Measurements from ENCODE around the gene MRPL12. TPM values are rescaled to one million over a fixed set of nuclear protein-coding genes. Genes with fewer than 3 reads are reported as not detected.

MRPL12 gene
- total RNA-seq, 1 donor from 2014 or later: 11.6 TPM

DNA sequence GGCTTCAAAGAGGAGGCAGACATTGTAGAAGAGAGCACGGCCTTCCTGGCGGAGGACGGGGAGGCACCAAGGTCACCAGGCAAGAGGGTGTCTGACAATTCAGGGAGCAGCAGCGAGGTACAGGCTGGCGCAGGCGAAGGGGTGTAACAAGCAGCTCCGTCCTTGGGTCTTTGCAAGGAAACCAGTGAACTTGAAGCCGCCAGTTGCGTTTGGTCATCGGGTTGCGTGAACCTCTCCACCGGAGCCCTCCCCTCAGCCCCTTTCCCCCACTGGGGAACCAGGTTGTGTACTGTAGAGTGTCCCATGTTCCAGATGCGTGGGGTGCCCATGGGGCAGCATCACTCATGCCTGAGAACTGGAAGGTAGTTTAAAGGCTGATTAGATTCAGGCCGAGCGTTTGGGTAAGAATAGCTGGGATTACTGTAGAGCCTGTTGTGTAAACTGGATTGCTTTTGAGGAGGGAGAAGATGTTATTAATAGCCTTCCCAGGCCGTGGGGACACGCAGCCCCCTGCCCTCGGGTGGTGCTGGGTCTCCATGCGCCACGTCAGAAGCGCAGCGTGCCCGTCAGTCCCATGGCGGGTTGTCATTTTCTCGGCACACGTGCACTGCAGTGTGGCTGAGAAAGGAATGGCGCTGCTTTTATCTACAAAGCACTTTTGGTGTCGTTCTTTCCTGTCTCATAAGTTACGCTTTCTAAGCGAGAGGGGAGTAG is 2.5 kb downstream of the MRPL12 start:
- TF ChIP-seq, protein P1, sequence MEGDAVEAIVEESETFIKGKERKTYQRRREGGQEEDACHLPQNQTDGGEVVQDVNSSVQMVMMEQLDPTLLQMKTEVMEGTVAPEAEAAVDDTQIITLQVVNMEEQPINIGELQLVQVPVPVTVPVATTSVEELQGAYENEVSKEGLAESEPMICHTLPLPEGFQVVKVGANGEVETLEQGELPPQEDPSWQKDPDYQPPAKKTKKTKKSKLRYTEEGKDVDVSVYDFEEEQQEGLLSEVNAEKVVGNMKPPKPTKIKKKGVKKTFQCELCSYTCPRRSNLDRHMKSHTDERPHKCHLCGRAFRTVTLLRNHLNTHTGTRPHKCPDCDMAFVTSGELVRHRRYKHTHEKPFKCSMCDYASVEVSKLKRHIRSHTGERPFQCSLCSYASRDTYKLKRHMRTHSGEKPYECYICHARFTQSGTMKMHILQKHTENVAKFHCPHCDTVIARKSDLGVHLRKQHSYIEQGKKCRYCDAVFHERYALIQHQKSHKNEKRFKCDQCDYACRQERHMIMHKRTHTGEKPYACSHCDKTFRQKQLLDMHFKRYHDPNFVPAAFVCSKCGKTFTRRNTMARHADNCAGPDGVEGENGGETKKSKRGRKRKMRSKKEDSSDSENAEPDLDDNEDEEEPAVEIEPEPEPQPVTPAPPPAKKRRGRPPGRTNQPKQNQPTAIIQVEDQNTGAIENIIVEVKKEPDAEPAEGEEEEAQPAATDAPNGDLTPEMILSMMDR (IDR thresholded peaks at IDR 0.05; ENCODE audit: insufficient read depth, low read length, severe bottlenecking): no peak
- H3K27me3 ChIP-seq (ENCODE audit: control insufficient read depth, insufficient read depth, low read length): no peaks in the 10 kb centered on the region
- FAIRE-seq: no peak
- no peak overlapping the region for H3K4me3 ChIP-seq (ENCODE audit: low read depth, low read length)
- H3K36me3 ChIP-seq (ENCODE audit: control insufficient read depth, insufficient read depth, low read length): peaks cover 26% of the 10 kb centered on the region
- DNase-seq (ENCODE audit: low read depth): no peak

DNA sequence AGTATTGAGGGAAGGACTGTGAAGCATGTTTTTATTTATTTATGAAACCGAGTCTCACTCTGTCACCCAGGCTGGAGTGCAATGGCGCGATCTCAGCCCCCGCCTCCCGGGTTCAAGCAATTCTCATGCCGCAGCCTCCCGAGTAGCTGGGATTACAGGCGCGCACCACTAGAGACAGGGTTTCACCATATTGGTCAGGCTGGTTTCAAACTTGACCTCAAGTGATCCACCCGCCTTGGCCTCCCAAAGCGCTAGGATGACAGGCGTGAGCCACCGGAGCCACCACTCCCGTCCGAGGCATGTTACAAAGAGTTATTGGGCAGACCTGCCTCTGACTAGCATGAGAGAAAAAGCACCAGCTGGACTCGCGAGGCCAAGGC is 3.1 kb downstream of the MRPL12 start:
- no peaks in the 10 kb centered on the region for H3K27me3 ChIP-seq (ENCODE audit: control insufficient read depth, insufficient read depth, low read length)
- H3K36me3 ChIP-seq (ENCODE audit: control insufficient read depth, insufficient read depth, low read length): peaks cover 23% of the 10 kb centered on the region
- TF ChIP-seq, protein P1 (IDR thresholded peaks at IDR 0.05; ENCODE audit: insufficient read depth, low read length, severe bottlenecking): no peak
- no peak overlapping the region for H3K4me3 ChIP-seq (ENCODE audit: low read depth, low read length)
- DNase-seq (ENCODE audit: low read depth) (no peak), FAIRE-seq (no peak)

DNA sequence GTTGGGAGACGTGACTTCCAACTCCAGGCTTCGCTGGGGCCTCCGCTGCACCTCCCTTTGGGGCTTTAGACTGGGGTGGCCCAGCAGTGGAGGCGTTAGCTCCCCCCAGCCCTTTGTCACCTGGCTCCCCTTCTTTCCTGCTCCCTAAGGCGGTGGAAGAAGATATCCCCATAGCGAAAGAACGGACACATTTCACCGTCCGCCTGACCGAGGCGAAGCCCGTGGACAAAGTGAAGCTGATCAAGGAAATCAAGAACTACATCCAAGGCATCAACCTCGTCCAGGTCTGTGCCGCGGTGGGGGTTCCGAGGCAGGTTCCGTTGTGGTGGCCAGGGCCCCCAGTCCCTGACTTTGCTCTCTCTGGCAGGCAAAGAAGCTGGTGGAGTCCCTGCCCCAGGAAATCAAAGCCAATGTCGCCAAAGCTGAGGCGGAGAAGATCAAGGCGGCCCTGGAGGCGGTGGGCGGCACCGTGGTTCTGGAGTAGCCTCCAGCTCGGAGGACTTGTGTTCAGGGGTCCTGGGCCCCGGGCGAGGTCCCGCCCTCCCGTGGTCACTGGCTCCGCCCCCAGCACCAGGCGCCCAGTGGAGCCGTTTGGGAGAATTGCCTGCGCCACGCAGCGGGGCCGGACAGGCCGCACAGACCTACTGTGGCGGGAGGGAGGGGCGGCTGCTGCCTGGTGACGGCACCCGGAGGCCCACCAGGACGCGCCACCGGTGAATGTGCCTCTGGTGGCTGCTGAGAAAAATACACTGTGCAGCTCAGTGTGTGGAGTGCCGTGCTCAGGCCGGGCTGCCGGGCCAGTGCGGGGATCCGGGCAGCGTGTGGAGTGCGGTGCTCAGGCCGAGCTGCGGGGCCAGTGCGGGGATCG is 3.8 kb downstream of the MRPL12 start:
- TF ChIP-seq, protein P1 (IDR thresholded peaks at IDR 0.05; ENCODE audit: insufficient read depth, low read length, severe bottlenecking): no peak
- FAIRE-seq: no peak
- no peak for DNase-seq (ENCODE audit: low read depth)
- Histone ChIP-seq H3K4me3 (ENCODE audit: low read depth, low read length) (no peak overlapping the region), H3K27me3 (ENCODE audit: control insufficient read depth, insufficient read depth, low read length) (no peaks in the 10 kb centered on the region), H3K36me3 (ENCODE audit: control insufficient read depth, insufficient read depth, low read length) (peaks cover 20% of the 10 kb centered on the region)

DNA sequence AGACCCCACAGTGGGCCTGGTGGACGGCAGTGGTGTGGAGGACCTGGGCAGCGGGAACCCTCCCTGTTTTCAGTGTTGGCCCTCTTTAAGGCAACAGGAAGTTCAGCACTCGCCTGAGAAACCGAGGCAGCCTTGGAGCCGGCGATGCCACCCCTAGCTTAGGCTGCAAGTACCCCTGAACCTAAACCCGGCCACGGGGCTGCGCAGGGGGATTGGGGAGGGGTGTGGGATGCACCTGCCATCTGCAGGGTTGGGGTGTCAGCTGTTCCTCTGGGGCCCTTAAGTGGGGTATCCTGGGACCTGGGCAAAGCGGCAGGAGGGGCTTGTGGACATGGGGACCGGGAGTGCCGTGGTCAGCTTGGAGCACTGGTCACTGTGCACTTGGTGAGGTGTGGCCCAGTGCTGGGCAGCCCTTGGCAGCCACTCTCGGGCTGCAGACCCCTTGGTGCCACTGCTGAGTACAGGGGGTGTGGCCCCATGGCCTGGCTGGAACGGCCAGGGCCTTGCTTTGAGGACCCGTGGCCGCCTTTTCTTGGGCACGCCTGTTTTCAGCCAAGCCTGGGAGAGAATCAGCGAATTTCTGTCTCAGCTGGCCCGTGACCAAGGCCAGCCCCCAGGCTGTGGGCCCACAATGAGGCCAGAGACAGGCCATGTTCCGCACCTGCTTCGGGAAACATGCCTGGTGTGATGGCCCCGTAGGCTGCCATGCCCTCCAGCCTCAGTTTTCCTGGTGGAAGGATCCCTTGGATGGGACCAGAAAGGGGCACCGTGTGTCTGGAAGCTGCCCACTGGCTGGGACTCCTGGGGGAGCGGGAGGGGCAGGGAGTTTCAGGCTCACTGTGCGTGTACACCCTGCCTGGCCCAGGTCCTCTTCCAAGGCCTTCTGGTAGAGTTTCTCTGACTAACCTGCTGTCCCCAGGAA is 4.8 kb downstream of the MRPL12 start:
- TF ChIP-seq, protein P1 (IDR thresholded peaks at IDR 0.05; ENCODE audit: insufficient read depth, low read length, severe bottlenecking): no peak
- no peak overlapping the region for H3K4me3 ChIP-seq (ENCODE audit: low read depth, low read length)
- no peak for DNase-seq (ENCODE audit: low read depth)
- FAIRE-seq: no peak
- peaks cover 20% of the 10 kb centered on the region for H3K36me3 ChIP-seq (ENCODE audit: control insufficient read depth, insufficient read depth, low read length)
- H3K27me3 ChIP-seq (ENCODE audit: control insufficient read depth, insufficient read depth, low read length): no peaks in the 10 kb centered on the region

DNA sequence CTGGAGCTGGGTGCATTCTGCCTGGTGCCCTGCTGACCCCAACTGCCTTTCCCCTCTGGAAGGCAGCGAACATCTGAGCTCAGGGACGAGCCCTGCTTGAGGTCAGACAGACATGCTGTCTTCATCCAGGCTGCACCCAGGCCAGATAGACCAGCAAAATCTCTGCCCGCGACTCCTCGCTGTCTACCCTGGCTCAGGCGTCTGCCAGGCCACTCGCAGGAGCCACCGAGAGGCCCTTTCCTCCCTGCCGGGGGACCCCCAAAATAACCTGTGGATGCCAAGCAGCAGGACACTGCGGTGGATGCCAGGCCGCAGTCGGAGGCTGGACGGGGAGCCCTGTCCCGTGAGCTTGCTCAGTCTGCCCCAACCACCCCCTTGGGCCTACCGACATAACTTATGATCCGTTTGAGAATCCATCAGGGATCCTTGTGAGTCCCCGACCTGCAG is 5.6 kb downstream of the MRPL12 start:
- Histone ChIP-seq H3K27me3 (ENCODE audit: control insufficient read depth, insufficient read depth, low read length) (no peaks in the 10 kb centered on the region), H3K4me3 (ENCODE audit: low read depth, low read length) (no peak overlapping the region), H3K36me3 (ENCODE audit: control insufficient read depth, insufficient read depth, low read length) (peaks cover 20% of the 10 kb centered on the region)
- FAIRE-seq: no peak
- TF ChIP-seq, protein P1 (IDR thresholded peaks at IDR 0.05; ENCODE audit: insufficient read depth, low read length, severe bottlenecking): no peak
- DNase-seq (ENCODE audit: low read depth): no peak
